ENCODE results near the gene ERC2. TPM values are rescaled to one million over a fixed set of nuclear protein-coding genes. Genes with fewer than 3 reads are reported as not detected.
A peak's percentile ranks its signal among the peaks of the same experiment; 100 is the strongest.

ERC2 gene
- total RNA-seq, 1 donor, result 0.43 TPM

DNA sequence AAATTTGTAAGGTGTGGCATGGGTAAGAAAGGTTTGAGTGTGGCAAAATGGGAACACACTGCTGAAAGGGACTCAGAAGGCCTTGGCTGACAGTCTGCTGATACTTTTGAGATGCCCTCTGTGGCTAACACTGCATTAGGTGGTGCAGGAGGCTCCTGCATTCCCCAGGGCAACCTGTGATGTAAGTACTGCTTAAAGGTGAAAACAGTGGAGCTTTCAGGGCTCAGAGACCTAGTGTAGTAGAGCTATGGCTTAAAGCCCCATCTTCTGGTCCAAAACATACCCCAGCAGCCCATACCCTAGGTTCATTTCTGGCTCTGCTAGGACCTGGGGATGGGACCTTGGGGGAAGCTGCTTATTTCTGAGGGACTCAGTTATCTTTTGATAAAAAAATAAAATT, 374.1 kb downstream of the ERC2 start:
- TF ChIP-seq, protein P1, sequence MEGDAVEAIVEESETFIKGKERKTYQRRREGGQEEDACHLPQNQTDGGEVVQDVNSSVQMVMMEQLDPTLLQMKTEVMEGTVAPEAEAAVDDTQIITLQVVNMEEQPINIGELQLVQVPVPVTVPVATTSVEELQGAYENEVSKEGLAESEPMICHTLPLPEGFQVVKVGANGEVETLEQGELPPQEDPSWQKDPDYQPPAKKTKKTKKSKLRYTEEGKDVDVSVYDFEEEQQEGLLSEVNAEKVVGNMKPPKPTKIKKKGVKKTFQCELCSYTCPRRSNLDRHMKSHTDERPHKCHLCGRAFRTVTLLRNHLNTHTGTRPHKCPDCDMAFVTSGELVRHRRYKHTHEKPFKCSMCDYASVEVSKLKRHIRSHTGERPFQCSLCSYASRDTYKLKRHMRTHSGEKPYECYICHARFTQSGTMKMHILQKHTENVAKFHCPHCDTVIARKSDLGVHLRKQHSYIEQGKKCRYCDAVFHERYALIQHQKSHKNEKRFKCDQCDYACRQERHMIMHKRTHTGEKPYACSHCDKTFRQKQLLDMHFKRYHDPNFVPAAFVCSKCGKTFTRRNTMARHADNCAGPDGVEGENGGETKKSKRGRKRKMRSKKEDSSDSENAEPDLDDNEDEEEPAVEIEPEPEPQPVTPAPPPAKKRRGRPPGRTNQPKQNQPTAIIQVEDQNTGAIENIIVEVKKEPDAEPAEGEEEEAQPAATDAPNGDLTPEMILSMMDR (IDR thresholded peaks at IDR 0.05; ENCODE audit: insufficient read depth, low read depth, low read length), result no peak
- H3K4me3 ChIP-seq (ENCODE audit: low read depth, low read length), result no peak overlapping the region
- no peak for DNase-seq (ENCODE audit: low read depth)

GRCh38 chr3:56089739-56090138, 378.5 kb downstream of the ERC2 start:
- TF ChIP-seq, protein P1 (IDR thresholded peaks at IDR 0.05; ENCODE audit: insufficient read depth, low read depth, low read length), result peak; percentile 11
- no peak overlapping the region for H3K4me3 ChIP-seq (ENCODE audit: low read depth, low read length)
- DNase-seq (ENCODE audit: low read depth), result no peak

DNA sequence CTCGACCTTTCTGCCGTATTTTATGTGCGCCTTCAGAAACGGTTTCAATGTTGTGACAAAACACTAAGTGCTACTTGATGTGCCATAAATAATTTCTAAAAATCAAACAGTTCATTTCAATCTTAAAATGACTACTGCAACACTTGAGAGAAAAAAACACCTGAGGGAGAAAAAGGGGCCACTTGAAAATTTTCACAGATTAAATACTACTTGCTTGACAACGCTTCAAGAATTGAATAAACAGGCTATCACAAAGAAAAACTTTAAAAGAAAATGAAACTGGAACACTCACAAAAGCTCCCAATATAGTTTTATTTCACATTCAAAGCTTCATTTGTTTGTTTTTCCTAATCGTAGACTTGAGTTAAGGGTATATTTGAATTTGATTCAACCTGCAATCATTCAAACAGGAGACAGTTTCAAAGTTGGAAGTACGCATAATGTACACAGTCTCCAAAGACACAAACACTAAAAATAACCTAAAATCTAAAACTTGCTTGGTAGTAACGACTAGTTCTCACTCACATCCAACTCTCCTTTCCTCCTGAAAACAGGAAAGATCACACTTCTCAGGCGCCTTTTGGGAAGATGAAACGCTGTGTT, 380.7 kb downstream of the ERC2 start:
- TF ChIP-seq, protein P1 (IDR thresholded peaks at IDR 0.05; ENCODE audit: insufficient read depth, low read depth, low read length), result no peak
- H3K4me3 ChIP-seq (ENCODE audit: low read depth, low read length), result no peak overlapping the region
- DNase-seq (ENCODE audit: low read depth), result no peak

GRCh38 chr3:56086355-56086754, 381.9 kb downstream of the ERC2 start:
- no peak overlapping the region for H3K4me3 ChIP-seq (ENCODE audit: low read depth, low read length)
- DNase-seq (ENCODE audit: low read depth), result peak; percentile 14
- TF ChIP-seq, protein P1 (IDR thresholded peaks at IDR 0.05; ENCODE audit: insufficient read depth, low read depth, low read length), result no peak

- DNase-seq (ENCODE audit: low read depth), result no peak
- TF ChIP-seq, protein P1 (IDR thresholded peaks at IDR 0.05; ENCODE audit: insufficient read depth, low read depth, low read length), result no peak
- H3K4me3 ChIP-seq (ENCODE audit: low read depth, low read length), result no peak overlapping the region
These were observed 387.0 kb downstream of the ERC2 start for GRCh38 chr3:56081246-56081645.

- TF ChIP-seq, protein P1 (IDR thresholded peaks at IDR 0.05; ENCODE audit: insufficient read depth, low read depth, low read length), result no peak
- H3K4me3 ChIP-seq (ENCODE audit: low read depth, low read length), result no peak overlapping the region
- DNase-seq (ENCODE audit: low read depth), result no peak
These were observed 391.5 kb downstream of the ERC2 start for GRCh38 chr3:56076746-56077145.

DNA sequence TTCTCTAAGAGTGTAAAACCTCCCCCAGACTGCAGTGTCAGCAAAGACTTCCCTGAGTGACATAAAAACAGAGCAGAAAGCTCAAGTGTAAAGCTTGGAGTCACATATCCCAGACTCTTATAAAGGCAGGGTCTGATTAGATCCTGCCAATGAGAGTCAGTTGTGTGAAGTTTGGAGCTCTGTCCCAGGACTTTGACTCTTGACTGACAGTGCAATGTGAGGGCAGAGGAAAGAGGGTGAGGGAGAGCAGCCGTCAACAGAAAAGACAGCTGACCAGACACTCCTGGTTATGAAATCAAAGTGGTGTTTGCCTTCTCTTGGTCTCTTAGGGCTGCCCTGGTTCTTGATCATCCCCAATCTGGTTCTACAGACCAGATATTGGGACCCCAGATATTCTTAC, 393.2 kb downstream of the ERC2 start:
- H3K4me3 ChIP-seq (ENCODE audit: low read depth, low read length), result no peak overlapping the region
- TF ChIP-seq, protein P1 (IDR thresholded peaks at IDR 0.05; ENCODE audit: insufficient read depth, low read depth, low read length), result no peak
- no peak for DNase-seq (ENCODE audit: low read depth)

All from fibroblast of villous mesenchyme (primary cell).